ENCODE results near the gene TRAF7. TPM values are rescaled to one million over a fixed set of nuclear protein-coding genes. Genes with fewer than 3 reads are reported as not detected.
"Not testable (repeated sequence)": the region's sequence is repeated elsewhere in the genome, so short reads cannot be mapped to it uniquely, and the experiment has no call there.

The TRAF7 gene
- total RNA-seq, 1 experiment from 2014 or later: 39.5 TPM

DNA sequence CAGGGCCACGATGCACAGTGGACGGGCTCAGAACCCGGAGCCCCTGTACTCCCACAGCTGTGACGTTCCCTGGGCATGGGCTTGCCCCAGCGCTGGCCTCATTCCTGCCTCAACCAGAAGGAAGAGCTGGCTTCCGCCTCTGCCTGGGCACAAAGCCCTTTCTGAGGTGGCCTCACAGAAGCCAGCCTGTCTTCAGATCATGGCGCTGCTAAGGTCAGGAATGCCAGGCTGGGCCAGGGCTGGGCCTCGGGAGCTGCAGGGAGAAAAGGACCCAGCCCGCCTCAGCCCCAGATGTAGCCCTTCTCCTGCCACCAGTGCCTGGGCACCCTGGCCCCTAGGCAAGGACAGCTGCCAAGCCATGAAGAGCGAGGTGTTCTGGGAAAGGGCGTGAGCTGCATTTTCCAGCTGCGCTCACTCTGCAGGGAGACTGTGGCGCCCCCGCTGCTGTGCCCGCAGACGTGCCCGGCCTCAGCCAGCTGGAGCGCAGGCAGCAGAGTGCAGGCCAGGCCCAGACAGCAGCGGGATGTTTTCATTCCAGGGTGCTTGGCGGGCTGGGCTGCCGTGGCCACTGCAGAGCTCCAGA lies 29.3 kb upstream of the TRAF7 start:
- H3K4me1 ChIP-seq (replicated peaks): peaks cover 36% of the 10 kb centered on the region
- not testable (repeated sequence) for H3K4me3 ChIP-seq; H3K27ac ChIP-seq; H3K36me3 ChIP-seq; H3K9me3 ChIP-seq (replicated peaks); DNase-seq (ENCODE audit: low read depth in 1 of 2, low spot score in 2 of 2); H3K27me3 ChIP-seq (replicated peaks)

DNA sequence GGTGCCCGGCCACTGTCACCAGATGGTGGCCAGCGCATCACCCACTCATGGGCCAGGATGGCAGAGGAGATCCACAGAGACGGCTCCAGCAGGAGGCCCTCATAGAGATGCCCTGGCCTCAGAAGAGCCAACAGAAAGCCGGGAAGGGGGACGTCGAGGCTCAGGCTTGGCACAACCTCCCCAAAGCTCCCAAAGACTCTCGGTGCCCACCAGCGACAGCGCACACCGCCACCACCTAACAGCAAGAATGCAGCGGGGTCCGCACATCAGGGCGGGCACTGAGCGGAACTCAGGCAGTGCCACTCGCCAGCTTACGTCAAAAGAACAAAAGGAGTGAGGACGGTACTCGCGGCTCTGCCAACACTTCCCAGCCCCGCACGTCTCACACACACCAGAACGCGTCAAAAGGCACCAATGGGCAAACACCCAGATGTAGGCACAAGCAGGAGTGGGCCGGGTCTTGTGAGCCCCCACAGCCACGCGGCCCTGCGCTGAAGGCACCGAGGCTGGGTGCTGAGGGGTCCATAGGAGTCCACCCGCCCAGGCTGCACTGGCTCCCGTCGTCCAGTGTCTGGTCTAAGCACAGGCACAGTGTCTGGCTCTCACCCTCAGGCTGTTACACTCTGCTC lies 28.5 kb upstream of the TRAF7 start:
- not testable (repeated sequence) for H3K27ac ChIP-seq; H3K36me3 ChIP-seq; H3K9me3 ChIP-seq (replicated peaks); DNase-seq (ENCODE audit: low read depth in 1 of 2, low spot score in 2 of 2); H3K27me3 ChIP-seq (replicated peaks); H3K4me3 ChIP-seq
- peaks cover 36% of the 10 kb centered on the region for H3K4me1 ChIP-seq (replicated peaks)

DNA sequence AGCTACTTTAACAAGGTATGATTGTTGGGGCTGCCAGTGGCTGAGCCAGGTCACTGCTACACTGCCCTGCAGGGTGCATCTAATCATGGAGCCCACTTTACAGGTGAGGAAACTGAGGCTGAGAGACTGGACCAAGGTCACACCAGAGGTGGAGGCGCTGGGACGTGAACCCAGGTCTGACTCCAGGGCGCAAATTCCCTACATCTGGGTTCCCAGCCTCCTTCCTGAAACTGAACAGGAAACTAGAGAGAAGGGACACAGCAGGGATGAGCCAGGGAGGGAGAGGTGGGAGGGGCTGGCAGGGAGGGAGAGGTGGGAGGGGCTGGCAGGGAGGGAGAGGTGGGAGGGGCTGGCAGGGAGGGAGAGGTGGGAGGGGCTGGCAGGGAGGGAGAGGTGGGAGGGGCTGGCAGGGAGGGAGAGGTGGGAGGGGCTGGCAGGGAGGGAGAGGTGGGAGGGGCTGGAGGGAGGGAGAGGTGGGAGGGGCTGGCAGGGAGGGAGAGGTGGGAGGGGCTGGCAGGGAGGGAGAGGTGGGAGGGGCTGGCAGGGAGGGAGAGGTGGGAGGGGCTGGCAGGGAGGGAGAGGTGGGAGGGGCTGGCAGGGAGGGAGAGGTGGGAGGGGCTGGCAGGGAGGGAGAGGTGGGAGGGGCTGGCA lies 27.8 kb upstream of the TRAF7 start:
- H3K36me3 ChIP-seq; H3K9me3 ChIP-seq (replicated peaks); H3K27ac ChIP-seq; H3K4me3 ChIP-seq; H3K27me3 ChIP-seq (replicated peaks); DNase-seq (ENCODE audit: low read depth in 1 of 2, low spot score in 2 of 2): not testable (repeated sequence)
- peaks cover 36% of the 10 kb centered on the region for H3K4me1 ChIP-seq (replicated peaks)

DNA sequence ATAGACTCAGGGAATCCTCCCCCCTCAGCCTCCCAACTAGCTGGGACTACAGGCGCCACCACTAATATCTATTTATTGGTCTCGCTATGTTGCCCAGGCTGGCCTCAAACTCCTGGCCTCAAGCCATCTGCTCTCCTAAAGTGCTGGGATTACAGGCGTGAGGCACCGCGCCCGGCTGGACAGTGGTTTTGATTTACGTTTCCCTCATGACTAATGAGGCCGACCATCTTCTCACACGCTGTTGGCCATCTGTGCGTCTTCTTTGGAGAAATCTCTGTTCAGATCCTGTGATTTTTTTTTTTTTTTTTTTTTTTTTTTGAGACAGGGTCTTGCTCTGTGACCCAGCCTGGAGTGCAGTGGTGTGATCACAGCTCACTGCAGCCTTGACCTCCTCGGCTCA lies 26.3 kb upstream of the TRAF7 start:
- not testable (repeated sequence) for H3K36me3 ChIP-seq; H3K9me3 ChIP-seq (replicated peaks); H3K27me3 ChIP-seq (replicated peaks); H3K4me3 ChIP-seq; H3K27ac ChIP-seq; DNase-seq (ENCODE audit: low read depth in 1 of 2, low spot score in 2 of 2)
- peaks cover 31% of the 10 kb centered on the region for H3K4me1 ChIP-seq (replicated peaks)

DNA sequence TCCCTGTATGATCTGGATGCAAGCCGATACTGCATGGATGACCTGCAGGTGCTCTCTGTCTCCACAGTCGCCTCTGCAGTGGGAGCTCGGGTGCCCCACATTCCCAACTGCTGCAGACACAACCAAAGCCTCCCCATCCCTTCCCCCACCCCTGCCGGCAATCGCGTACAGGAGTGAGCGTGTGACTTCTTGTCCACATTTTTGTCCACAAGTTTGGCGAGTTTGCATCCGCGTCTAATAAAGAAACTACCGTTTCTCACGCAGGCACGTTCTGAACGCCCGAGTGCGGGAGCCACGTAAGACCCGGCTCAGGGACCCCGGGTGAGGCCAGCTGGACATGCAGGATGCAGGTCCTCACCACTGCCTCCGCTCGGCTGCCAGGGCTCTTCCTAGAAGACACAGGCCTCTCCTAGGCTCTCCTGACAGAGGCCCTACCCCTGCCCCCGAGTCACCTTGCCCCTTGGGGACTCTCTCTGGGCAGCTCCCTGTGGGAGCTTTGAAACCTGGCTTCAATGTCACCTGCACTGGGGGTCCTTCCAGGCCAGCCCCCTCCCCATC lies 25.6 kb upstream of the TRAF7 start:
- not testable (repeated sequence) for H3K27ac ChIP-seq; H3K4me3 ChIP-seq; H3K27me3 ChIP-seq (replicated peaks); H3K9me3 ChIP-seq (replicated peaks); H3K36me3 ChIP-seq; DNase-seq (ENCODE audit: low read depth in 1 of 2, low spot score in 2 of 2)
- H3K4me1 ChIP-seq (replicated peaks): peaks cover 24% of the 10 kb centered on the region

DNA sequence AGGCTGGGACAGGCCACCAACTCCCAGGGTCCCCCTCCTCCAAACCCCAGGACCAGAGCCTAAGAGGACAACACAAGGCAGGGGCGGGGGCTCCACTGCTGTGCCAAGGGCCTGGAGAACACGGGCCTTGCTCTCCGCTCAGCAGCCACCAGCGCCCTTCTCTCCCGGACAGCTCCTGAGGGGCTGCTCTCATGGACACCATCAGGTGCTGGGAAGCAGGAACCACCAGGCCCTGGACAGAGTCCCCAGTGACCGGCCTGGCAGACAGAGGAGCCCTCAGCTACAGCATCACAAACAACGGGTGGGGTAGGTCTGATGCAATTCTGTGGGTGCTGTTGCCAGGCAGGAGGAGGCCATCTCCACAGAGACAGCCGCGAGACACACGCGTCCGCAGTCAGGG lies 21.8 kb upstream of the TRAF7 start:
- not testable (repeated sequence) for H3K27me3 ChIP-seq (replicated peaks); H3K9me3 ChIP-seq (replicated peaks); DNase-seq (ENCODE audit: low read depth in 1 of 2, low spot score in 2 of 2); H3K4me1 ChIP-seq (replicated peaks); H3K27ac ChIP-seq; H3K4me3 ChIP-seq; H3K36me3 ChIP-seq

DNA sequence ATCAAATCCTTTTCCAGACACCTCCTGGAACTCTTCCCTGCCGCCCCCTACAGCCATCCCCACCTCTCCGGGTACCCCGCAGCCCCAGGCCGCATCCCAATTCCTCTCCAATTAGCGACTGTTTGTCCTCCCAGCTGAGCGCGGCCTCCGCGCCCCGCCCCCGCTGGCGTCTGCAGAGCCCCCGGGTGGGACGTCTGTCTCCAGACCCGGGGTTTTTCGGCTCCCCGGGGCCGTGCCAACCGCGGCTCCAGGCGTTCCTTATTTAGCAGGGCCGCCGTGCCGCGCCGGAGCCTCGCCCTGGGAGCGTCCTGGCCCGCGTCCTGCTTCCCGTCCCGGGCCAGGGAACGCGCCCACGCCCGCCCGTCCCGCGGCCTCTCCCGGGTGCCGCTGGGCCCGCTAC lies 20.5 kb upstream of the TRAF7 start:
- not testable (repeated sequence) for DNase-seq (ENCODE audit: low read depth in 1 of 2, low spot score in 2 of 2); H3K9me3 ChIP-seq (replicated peaks); H3K36me3 ChIP-seq; H3K27me3 ChIP-seq (replicated peaks); H3K27ac ChIP-seq; H3K4me1 ChIP-seq (replicated peaks)
- peak overlapping the region; percentile 46 for H3K4me3 ChIP-seq

DNA sequence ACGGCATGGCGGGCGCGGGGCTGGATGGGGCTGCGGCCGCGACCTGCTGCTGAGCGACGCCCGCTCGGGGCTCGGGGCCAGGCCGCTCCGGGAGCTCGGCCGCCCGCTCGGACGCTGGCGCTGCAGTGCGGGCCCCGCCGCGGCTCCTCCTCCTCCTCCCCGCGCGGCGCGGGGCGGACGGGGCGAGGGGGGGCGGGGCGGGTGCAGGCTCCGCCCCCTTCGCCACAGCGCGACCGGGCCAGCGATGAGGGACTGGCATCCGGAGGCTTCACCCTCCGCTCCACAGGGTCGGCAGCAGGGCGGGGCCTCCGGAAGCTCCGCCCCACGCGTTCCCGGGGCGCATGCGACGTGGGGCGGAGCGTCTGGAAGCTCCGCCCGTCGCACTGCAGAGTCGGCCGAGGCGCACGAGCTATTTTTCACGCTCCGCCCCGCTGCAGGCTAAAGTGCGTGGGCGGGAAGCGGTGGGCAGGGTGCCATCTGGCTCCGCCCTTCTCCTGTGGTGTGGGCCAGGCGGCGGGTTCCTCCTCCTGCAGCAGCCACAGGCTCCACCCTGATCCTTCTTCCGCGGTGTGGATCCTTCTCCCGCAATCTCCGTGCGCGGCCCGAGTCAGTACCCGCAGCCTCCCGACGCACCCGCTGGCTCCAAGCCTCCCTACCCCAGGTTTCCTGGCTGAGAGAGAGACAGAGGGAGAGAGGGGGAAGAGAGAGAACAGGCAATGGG lies 19.7 kb upstream of the TRAF7 start, which contains the start of gene PKD1:
Gene PKD1 (minus strand): TSS at position 129 of the 721 bp plus-strand sequence. CDS start 209 bp downstream, outside the sequence.
- peak; percentile 96 to 97 for DNase-seq (ENCODE audit: low read depth in 1 of 2, low spot score in 2 of 2)
- not testable (repeated sequence) for H3K27ac ChIP-seq; H3K36me3 ChIP-seq; H3K9me3 ChIP-seq (replicated peaks); H3K27me3 ChIP-seq (replicated peaks); H3K4me1 ChIP-seq (replicated peaks)
- H3K4me3 ChIP-seq: peak within 1 kb of the TSS; percentile 46

DNA sequence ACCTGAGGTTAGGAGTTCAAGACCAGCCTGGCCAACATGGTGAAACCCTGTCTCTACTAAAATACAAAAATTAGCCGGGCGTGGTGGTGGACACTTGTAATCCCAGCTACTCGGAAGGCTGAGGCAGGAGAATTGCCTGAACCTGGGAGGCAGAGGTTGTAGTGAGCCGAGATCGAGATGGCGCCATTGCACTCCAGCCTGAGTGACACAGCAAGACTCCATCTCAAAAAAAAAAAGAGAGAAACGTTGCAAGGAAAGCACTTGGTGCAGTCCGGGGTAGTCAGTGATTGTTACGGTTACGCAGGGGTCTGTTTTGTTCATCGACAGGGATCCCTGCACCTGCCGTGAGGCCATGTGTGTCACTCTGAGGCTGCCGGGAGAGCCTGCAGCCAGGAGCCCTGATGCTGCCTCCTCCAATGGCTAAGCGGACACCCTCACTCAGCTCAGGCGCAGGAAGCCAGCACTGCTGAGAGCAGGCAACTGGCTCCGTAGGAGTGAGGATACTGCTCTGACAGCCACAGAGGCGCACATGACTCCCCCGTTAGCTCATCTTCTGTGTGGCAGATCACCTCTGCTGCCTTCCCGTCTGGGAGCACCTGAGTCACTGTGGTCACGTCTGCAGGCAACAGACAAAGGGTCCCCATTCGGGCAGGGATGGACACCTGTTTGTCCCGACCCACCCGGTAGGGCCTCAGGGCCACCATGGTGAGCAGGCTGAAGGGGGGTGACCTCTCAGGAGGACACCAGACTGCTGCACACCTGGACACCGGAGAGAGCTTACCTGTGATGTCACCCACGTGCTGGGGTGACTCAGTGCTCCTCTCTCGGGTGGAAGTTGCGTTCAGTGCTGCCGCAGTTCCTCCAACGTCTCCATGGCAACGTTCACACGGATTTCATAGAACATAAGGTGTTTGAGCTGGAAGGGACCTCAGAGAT lies 12.4 kb upstream of the TRAF7 start:
- no peak for DNase-seq (ENCODE audit: low read depth in 1 of 2, low spot score in 2 of 2)
- peaks cover 4% of the 10 kb centered on the region; the same call in 1 of the 2 replicates for H3K36me3 ChIP-seq
- no peaks in the 10 kb centered on the region for H3K9me3 ChIP-seq (replicated peaks)
- peaks cover 4% of the 10 kb centered on the region; the same call in 1 of the 2 replicates for H3K4me1 ChIP-seq (replicated peaks)
- no peak overlapping the region for H3K27ac ChIP-seq
- no peaks in the 10 kb centered on the region for H3K27me3 ChIP-seq (replicated peaks)
- H3K4me3 ChIP-seq: no peak overlapping the region

DNA sequence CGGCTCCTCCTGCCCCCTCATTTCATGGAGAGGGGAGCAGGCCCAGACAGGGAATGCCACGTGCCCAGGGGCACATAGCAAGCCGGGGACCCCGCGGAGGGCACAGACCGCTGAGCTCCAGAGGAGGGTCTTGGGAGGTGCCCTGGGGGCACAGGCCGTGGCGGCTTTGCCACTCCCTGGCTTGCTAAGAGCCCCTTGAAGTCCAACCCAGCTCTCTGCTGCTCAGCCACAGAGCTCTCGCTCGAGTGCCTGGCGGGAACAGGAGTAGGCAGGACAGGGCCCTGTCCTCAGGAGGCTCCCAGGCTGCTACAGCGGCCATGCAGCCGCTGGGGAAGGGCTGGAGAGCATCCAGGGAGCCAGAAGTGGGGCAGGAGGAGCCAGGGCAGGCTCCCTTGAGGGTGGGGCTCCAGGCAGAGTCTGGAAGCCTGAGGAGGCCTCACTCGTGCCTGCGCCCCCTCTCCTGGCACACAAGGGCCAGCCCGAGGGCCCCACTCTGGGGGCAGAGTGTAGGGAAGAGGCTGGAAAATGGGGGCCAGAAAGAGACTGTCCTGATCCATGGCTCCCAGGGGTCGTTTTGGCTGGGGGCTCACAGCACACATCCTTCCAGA lies 11.6 kb upstream of the TRAF7 start:
- no peak overlapping the region for H3K27ac ChIP-seq

DNA sequence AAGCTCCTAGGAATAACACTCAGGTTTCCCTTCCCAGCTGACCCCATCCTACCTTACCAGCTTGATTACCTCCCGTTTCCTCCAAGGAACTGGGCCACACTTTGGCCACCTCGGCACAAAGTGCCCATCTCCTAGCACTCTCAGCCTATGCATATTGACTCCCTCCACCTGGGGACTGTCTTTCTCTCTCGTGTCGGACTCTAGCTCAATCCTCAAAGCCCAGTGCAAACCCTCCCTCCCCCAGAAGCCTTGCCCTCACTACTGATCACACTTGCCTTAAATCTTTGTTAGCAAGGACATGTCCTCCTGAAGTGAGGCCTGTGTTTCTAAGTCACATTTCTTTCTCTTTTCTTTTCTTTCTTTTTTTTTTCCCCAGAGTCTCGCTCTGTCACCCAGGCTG lies 9.7 kb upstream of the TRAF7 start:
- H3K36me3 ChIP-seq: peaks cover 16% of the 10 kb centered on the region
- H3K4me3 ChIP-seq: no peak overlapping the region
- H3K27ac ChIP-seq: no peak overlapping the region
- H3K9me3 ChIP-seq (replicated peaks): no peaks in the 10 kb centered on the region
- peaks cover 13% of the 10 kb centered on the region for H3K4me1 ChIP-seq (replicated peaks)
- DNase-seq (ENCODE audit: low read depth in 1 of 2, low spot score in 2 of 2): no peak
- H3K27me3 ChIP-seq (replicated peaks): no peaks in the 10 kb centered on the region

More for the DNA sequence above, 11.6 kb upstream of the TRAF7 start:
- peaks cover 8% of the 10 kb centered on the region for H3K4me1 ChIP-seq (replicated peaks)
- peaks cover 4% of the 10 kb centered on the region; the same call in 1 of the 2 replicates for H3K36me3 ChIP-seq
- H3K9me3 ChIP-seq (replicated peaks): no peaks in the 10 kb centered on the region
- DNase-seq (ENCODE audit: low read depth in 1 of 2, low spot score in 2 of 2): no peak
- H3K4me3 ChIP-seq: no peak overlapping the region
- no peaks in the 10 kb centered on the region for H3K27me3 ChIP-seq (replicated peaks)

DNA sequence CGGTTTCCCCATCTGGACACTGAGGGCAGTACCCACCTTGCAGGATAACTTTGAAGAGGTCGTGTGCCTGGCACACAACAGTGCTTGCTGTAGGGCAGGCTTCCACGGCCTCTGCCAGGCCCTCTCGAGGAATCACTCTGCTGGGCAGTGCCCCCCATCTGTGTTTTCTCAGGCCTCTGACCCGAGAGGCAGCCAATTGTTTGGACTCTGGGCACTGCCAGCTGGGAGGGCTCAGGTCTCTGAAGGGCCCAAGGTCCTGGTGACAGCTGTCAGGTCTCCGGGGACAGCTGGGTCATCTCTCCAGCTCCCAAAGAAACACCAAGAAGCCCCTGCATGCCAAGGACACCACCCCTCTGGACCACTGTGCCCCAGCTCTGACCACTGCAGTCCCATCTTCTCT lies 8.2 kb upstream of the TRAF7 start:
- Histone ChIP-seq H3K4me3 (no peak overlapping the region), H3K36me3 (peaks cover 31% of the 10 kb centered on the region), H3K27ac (no peak overlapping the region), H3K27me3 (replicated peaks) (no peaks in the 10 kb centered on the region), H3K4me1 (replicated peaks) (peaks cover 24% of the 10 kb centered on the region), H3K9me3 (replicated peaks) (no peaks in the 10 kb centered on the region)
- no peak for DNase-seq (ENCODE audit: low read depth in 1 of 2, low spot score in 2 of 2)

Data from SJSA1 (cell line).